ENCODE measurements around the gene INTS15.

DNA sequence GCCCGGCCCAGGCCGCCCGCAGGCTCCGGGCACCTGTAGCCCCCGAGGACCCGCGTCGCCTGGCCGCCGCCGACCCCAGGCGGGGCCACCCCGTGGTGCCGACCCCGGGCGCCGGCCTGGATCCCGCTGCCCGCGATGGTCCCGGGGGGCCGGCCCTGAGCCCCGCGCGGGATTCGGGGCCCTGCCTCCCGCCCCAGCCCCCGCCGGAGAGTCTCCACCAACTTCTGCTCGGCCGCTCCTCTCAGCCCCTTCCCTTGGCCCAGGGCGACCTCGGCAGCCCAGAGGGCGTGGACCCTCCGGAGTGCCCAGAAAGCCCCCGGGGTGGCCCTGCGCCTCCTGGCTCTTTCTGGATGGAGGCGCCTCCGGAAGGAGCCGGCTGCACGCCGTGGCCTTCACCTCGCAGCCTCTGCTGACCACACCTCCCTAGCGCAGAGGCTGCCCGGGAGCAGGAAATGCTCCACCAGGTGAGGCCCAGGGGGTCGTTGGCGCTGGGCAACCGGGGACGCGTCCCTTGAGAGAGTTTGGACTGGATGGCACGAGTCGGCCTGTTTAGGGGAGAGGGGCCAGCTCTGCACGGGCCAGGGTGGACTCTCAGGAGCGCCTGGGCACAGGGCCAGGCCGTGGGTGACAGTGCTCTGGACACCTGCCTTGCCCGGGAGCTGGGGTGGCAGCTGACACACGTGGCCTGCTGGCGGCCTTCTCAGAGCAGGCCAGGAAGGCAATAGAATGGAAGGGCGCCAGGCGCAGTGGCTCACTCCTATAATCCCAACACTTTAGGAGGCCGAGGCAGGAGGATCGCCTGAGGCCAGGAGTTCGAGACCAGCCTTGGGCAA, 26.1 kb downstream of the INTS15 start:
- TF ChIP-seq EZH2 (IDR thresholded peaks at IDR 0.05; ENCODE audit: low read length, unreplicated experiment): no peak
- TF ChIP-seq, protein P1, sequence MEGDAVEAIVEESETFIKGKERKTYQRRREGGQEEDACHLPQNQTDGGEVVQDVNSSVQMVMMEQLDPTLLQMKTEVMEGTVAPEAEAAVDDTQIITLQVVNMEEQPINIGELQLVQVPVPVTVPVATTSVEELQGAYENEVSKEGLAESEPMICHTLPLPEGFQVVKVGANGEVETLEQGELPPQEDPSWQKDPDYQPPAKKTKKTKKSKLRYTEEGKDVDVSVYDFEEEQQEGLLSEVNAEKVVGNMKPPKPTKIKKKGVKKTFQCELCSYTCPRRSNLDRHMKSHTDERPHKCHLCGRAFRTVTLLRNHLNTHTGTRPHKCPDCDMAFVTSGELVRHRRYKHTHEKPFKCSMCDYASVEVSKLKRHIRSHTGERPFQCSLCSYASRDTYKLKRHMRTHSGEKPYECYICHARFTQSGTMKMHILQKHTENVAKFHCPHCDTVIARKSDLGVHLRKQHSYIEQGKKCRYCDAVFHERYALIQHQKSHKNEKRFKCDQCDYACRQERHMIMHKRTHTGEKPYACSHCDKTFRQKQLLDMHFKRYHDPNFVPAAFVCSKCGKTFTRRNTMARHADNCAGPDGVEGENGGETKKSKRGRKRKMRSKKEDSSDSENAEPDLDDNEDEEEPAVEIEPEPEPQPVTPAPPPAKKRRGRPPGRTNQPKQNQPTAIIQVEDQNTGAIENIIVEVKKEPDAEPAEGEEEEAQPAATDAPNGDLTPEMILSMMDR (conservative IDR thresholded peaks at IDR 0.05; ENCODE audit: low read depth, low read length): no peak

Data from PC-3 (cell line).